K562 (cell line): ENCODE data around the gene HNRNPCL2. TPM values are rescaled to one million over a fixed set of nuclear protein-coding genes. Genes with fewer than 3 reads are reported as not detected.
"Not testable (repeated sequence)": the region's sequence is repeated elsewhere in the genome, so short reads cannot be mapped to it uniquely, and the experiment has no call there.

ENCODE experiments used
- ATAC-seq: fragments of 200-7000 bp; cut with Tn5 transposase; 3 replicates; pipeline ENCODE4 v1.9.1; 2020; ENCODE audit warnings: moderate library complexity
- BruUV-seq: library from RNA; stranded (reverse); fragments of 400-500 nt; replicated peaks from 2 replicates; lab custom pipeline; 2021; lab: Mats Ljungman, UMichigan
- CTCF ChIA-PET: fragments of 300-600 bp; formaldehyde crosslinking; extraction: SDS; loops from one replicate; lab custom pipeline; 2021; ENCODE audit warnings: low intra/inter-chr PET ratio; lab: Yijun Ruan, JAX
- POLR2A ChIA-PET: fragments of 300-600, 350-650 bp; sonication (Branson Sonifier 250); formaldehyde crosslinking; extraction: SDS; loops from one replicate; lab custom pipeline; 2021; ENCODE audit warnings: antibody characterized with exemption, inconsistent platforms; lab: Yijun Ruan, JAX
- DNase-seq, 4 experiments: peaks; one replicate each; pipeline versions ENCODE4 v3.0.0 to v3.0.0-alpha.2; 2011 to 2018; ENCODE audit warnings: low spot score in 3 of 4, mixed read lengths in 3 of 4; ENCODE audit errors: extremely low read depth in 1 of 4
- FAIRE-seq: peaks from 2 replicates; lab custom pipeline; 2011; peaks lifted over from hg19 to GRCh38; lab: Jason Lieb, UNC
- H2AFZ ChIP-seq: 2 replicates; pipeline ENCODE4 v1.6.0; 2011; ENCODE audit warnings: low read depth, low read length, control low read depth, inconsistent platforms
- H3K27ac ChIP-seq: fragments of 200-600 bp; 3 replicates; pipeline ENCODE4 v1.8.0; 2011; ENCODE audit warnings: low read depth, mild to moderate bottlenecking, control low read depth, inconsistent platforms, low read length, moderate library complexity, mixed read lengths; ENCODE audit errors: extremely low read depth
- H3K27me3 ChIP-seq, 2 experiments: fragments of 300-600 bp in 1 of 2; 2 replicates in 1 of 2; 3 replicates in 1 of 2; pipeline versions ENCODE4 v1.6.0 to v1.8.0; 2011; ENCODE audit warnings: inconsistent platforms in 2 of 2, low read length in 2 of 2, mild to moderate bottlenecking in 1 of 2, mixed read lengths in 1 of 2, moderate library complexity in 1 of 2; ENCODE audit not compliant: control insufficient read depth in 2 of 2, insufficient read depth in 2 of 2
- H3K36me3 ChIP-seq: fragments of 300-600 bp; 3 replicates; pipeline ENCODE4 v1.8.0; 2011; ENCODE audit warnings: mild to moderate bottlenecking, low read length, inconsistent platforms; ENCODE audit not compliant: control insufficient read depth, insufficient read depth
- H3K4me1 ChIP-seq, 2 experiments: fragments of 200-600 bp in 1 of 2; replicated peaks in 1 of 2; 2 replicates in 1 of 2; 3 replicates in 1 of 2; pipeline versions ENCODE4 v1.5.1 to v1.8.0; 2011; ENCODE audit warnings: inconsistent platforms in 2 of 2, low read length in 2 of 2, mild to moderate bottlenecking in 1 of 2, mixed read lengths in 1 of 2, moderate library complexity in 1 of 2; ENCODE audit not compliant: control insufficient read depth in 2 of 2, insufficient read depth in 2 of 2
- H3K4me2 ChIP-seq: 2 replicates; pipeline ENCODE4 v1.6.1; 2011; ENCODE audit warnings: low read length, control low read depth, inconsistent platforms, mixed read lengths; ENCODE audit not compliant: insufficient read depth
- H3K4me3 ChIP-seq: fragments of 200-600 bp; sonication (generic), shearing (Covaris generic); 2 replicates; pipeline ENCODE4 v1.5.1; 2016; ENCODE audit warnings: control low read depth, inconsistent platforms
- H3K79me2 ChIP-seq: fragments of 200-600 bp; 3 replicates; pipeline ENCODE4 v1.8.0; 2011; ENCODE audit warnings: low read length, inconsistent platforms; ENCODE audit not compliant: control insufficient read depth, insufficient read depth
- H3K9ac ChIP-seq, 2 experiments: 2 replicates each; pipeline versions ENCODE4 v1.6.0 to v1.6.1; 2011; ENCODE audit warnings: low read depth in 2 of 2, low read length in 2 of 2, control low read depth in 1 of 2, inconsistent platforms in 1 of 2, mild to moderate bottlenecking in 1 of 2, mixed read lengths in 1 of 2; ENCODE audit not compliant: insufficient read depth in 1 of 2
- H3K9me1 ChIP-seq: one replicate; pipeline ENCODE4 v1.6.0; 2011; ENCODE audit warnings: inconsistent platforms, mild to moderate bottlenecking, low read length, moderate library complexity; ENCODE audit not compliant: control insufficient read depth, insufficient read depth
- H3K9me3 ChIP-seq: replicated peaks from 2 replicates; pipeline ENCODE4 v1.5.1; 2011; ENCODE audit warnings: low read depth, low read length, inconsistent platforms; ENCODE audit not compliant: control insufficient read depth, insufficient read depth
- H4K20me1 ChIP-seq: replicated peaks from 2 replicates; pipeline ENCODE4 v1.6.1; 2011; ENCODE audit warnings: low read length, inconsistent platforms, mixed read lengths; ENCODE audit not compliant: control insufficient read depth, insufficient read depth
- WGBS: fragments of 100-300 bp; shearing (Covaris generic); methylation state at CpG from one replicate; pipeline ENCODE4 v1.1.6; 2016; ENCODE audit warnings: low coverage, mixed read lengths; ENCODE audit not compliant: insufficient coverage; ENCODE audit errors: missing lambda C conversion rate; 5-methylcytosine and 5-hydroxymethylcytosine counted together
- in situ Hi-C: fragments of 300-500 bp; cut with MboI; formaldehyde crosslinking; loops from 4 replicates; pipeline ENCODE4 v1.15.0; 2018; ENCODE audit warnings: inconsistent platforms, mixed read lengths
- intact Hi-C: fragments of 100-400 bp; cut with micrococcal nuclease; formaldehyde crosslinking; loops from 2 replicates; pipeline ENCODE4 v1.14.2; 2022
- polyA plus RNA-seq, 8 experiments: library from polyadenylated mRNA; depleted of rRNA in 4 of 8; stranded (reverse) in 5 of 8; unstranded in 3 of 8; fragments of >200 nt; fragmentation: Nextera tagmentation in 2 of 8; fragmentation: Illumina TruSeq in 1 of 8; extraction: Ambion mirVana in 2 of 8; extraction: Trizol in 1 of 8; gene quantifications; 2 replicates each; pipeline versions ENCODE4 v1.2.1 to v1.2.3, GENCODE V29; 2011 to 2014; ENCODE audit warnings: inconsistent platforms in 1 of 8, missing spikeins in 1 of 8
- total RNA-seq, 7 experiments: library from RNA; depleted of rRNA in 6 of 7; stranded (reverse); fragments of >200 nt in 6 of 7; fragmentation: Illumina TruSeq in 2 of 7; extraction: Trizol in 2 of 7; gene quantifications; 2 replicates each; pipeline versions ENCODE4 v1.2.1 to v1.2.3, GENCODE V29; 2011 to 2021; ENCODE audit warnings: low replicate concordance in 1 of 7

HNRNPCL2 gene
- total and polyA plus RNA-seq, 9 of the 15 experiments (the other 6 are each of a cell fraction or from before 2014, with no cell fraction given) = not detected

GRCh38 chr1:13070474-13070873, 46.2 kb downstream of the HNRNPCL2 start, which contains the start of gene PRAMEF25:
PRAMEF25 (plus strand) TSS chr1:13070774; CDS start chr1:13073694, 2,920 bp downstream.
- H3K79me2 ChIP-seq, H3K27ac ChIP-seq, DNase-seq, H3K27me3 ChIP-seq, H3K9me1 ChIP-seq, POLR2A ChIA-PET, H2AFZ ChIP-seq, BruUV-seq, ATAC-seq, intact Hi-C loops, H4K20me1 ChIP-seq, H3K4me1 ChIP-seq, CTCF ChIA-PET, FAIRE-seq, H3K9me3 ChIP-seq, H3K9ac ChIP-seq, H3K4me3 ChIP-seq, H3K36me3 ChIP-seq, H3K4me2 ChIP-seq: not testable (repeated sequence)
- in situ Hi-C loops = loop anchor here (10.0 kb wide), 1 partner anchor 84 kb away; the partner anchor contains the start of gene PRAMEF26
- WGBS = no CpG with 5 or more reads among the region's 4 CpGs

Other genes starting within 250 kb of the HNRNPCL2 start
Only the 7 nearest of the 17 such genes appear.
- gene PRAMEF27, start 60.3 kb downstream of the HNRNPCL2 start, total RNA-seq (2014; rRNA removed) = not detected in 2 replicates
- not detected in 2 replicates for gene PRAMEF27, start 60.3 kb downstream of the HNRNPCL2 start, total RNA-seq (2014; rRNA removed; fragmentation: Illumina TruSeq; extraction: Trizol)
- gene PRAMEF27, start 60.3 kb downstream of the HNRNPCL2 start, total RNA-seq (2015; rRNA removed; fragmentation: Illumina TruSeq; extraction: Trizol) = not detected in 2 replicates
- gene PRAMEF27, start 60.3 kb downstream of the HNRNPCL2 start, total RNA-seq (2021) = not detected in 2 replicates
- gene PRAMEF27, start 60.3 kb downstream of the HNRNPCL2 start, polyA plus RNA-seq (2011; rRNA removed) = not detected in 2 replicates
- gene PRAMEF27, start 60.3 kb downstream of the HNRNPCL2 start, polyA plus RNA-seq (2014; fragmentation: Illumina TruSeq; extraction: Trizol) = not detected in 2 replicates
- gene PRAMEF27, start 60.3 kb downstream of the HNRNPCL2 start, polyA plus RNA-seq (2014; fragmentation: Nextera tagmentation; extraction: Ambion mirVana) = not detected
- gene PRAMEF27, start 60.3 kb downstream of the HNRNPCL2 start, polyA plus RNA-seq (2014; rRNA removed) = not detected in 2 replicates
- gene HNRNPCL3, start 56.1 kb downstream of the HNRNPCL2 start, total RNA-seq (2014; rRNA removed) = not detected in 2 replicates
- gene HNRNPCL3, start 56.1 kb downstream of the HNRNPCL2 start, total RNA-seq (2014; rRNA removed; fragmentation: Illumina TruSeq; extraction: Trizol) = not detected in 2 replicates
- gene HNRNPCL3, start 56.1 kb downstream of the HNRNPCL2 start, total RNA-seq (2015; rRNA removed; fragmentation: Illumina TruSeq; extraction: Trizol) = not detected in 2 replicates
- not detected in 2 replicates for gene HNRNPCL3, start 56.1 kb downstream of the HNRNPCL2 start, total RNA-seq (2021)
- gene HNRNPCL3, start 56.1 kb downstream of the HNRNPCL2 start, polyA plus RNA-seq (2011; rRNA removed) = not detected in 2 replicates
- not detected in 2 replicates for gene HNRNPCL3, start 56.1 kb downstream of the HNRNPCL2 start, polyA plus RNA-seq (2014; fragmentation: Illumina TruSeq; extraction: Trizol)
- gene HNRNPCL3, start 56.1 kb downstream of the HNRNPCL2 start, polyA plus RNA-seq (2014; fragmentation: Nextera tagmentation; extraction: Ambion mirVana) = not detected
- gene HNRNPCL3, start 56.1 kb downstream of the HNRNPCL2 start, polyA plus RNA-seq (2014; rRNA removed) = not detected in 2 replicates
- not detected in 2 replicates for gene PRAMEF25, start 46.1 kb downstream of the HNRNPCL2 start, total RNA-seq (2014; rRNA removed)
- not detected in 2 replicates for gene PRAMEF25, start 46.1 kb downstream of the HNRNPCL2 start, total RNA-seq (2014; rRNA removed; fragmentation: Illumina TruSeq; extraction: Trizol)
- gene PRAMEF25, start 46.1 kb downstream of the HNRNPCL2 start, total RNA-seq (2015; rRNA removed; fragmentation: Illumina TruSeq; extraction: Trizol) = not detected in 2 replicates
- gene PRAMEF25, start 46.1 kb downstream of the HNRNPCL2 start, total RNA-seq (2021) = not detected in 2 replicates
- gene PRAMEF25, start 46.1 kb downstream of the HNRNPCL2 start, polyA plus RNA-seq (2011; rRNA removed) = not detected in 2 replicates
- gene PRAMEF25, start 46.1 kb downstream of the HNRNPCL2 start, polyA plus RNA-seq (2014; fragmentation: Illumina TruSeq; extraction: Trizol) = not detected in 2 replicates
- not detected for gene PRAMEF25, start 46.1 kb downstream of the HNRNPCL2 start, polyA plus RNA-seq (2014; fragmentation: Nextera tagmentation; extraction: Ambion mirVana)
- gene PRAMEF25, start 46.1 kb downstream of the HNRNPCL2 start, polyA plus RNA-seq (2014; rRNA removed) = not detected in 2 replicates
- not detected in 2 replicates for gene PRAMEF26, start 39.2 kb upstream of the HNRNPCL2 start, total RNA-seq (2014; rRNA removed)
- gene PRAMEF26, start 39.2 kb upstream of the HNRNPCL2 start, total RNA-seq (2014; rRNA removed; fragmentation: Illumina TruSeq; extraction: Trizol) = not detected in 2 replicates
- gene PRAMEF26, start 39.2 kb upstream of the HNRNPCL2 start, total RNA-seq (2015; rRNA removed; fragmentation: Illumina TruSeq; extraction: Trizol) = not detected in 2 replicates
- gene PRAMEF26, start 39.2 kb upstream of the HNRNPCL2 start, total RNA-seq (2021) = not detected in 2 replicates
- not detected in 2 replicates for gene PRAMEF26, start 39.2 kb upstream of the HNRNPCL2 start, polyA plus RNA-seq (2011; rRNA removed)
- not detected in 2 replicates for gene PRAMEF26, start 39.2 kb upstream of the HNRNPCL2 start, polyA plus RNA-seq (2014; fragmentation: Illumina TruSeq; extraction: Trizol)
- gene PRAMEF26, start 39.2 kb upstream of the HNRNPCL2 start, polyA plus RNA-seq (2014; fragmentation: Nextera tagmentation; extraction: Ambion mirVana) = not detected
- not detected in 2 replicates for gene PRAMEF26, start 39.2 kb upstream of the HNRNPCL2 start, polyA plus RNA-seq (2014; rRNA removed)
- gene HNRNPCL4, start 48.8 kb upstream of the HNRNPCL2 start, total RNA-seq (2014; rRNA removed) = not detected in 2 replicates
- not detected in 2 replicates for gene HNRNPCL4, start 48.8 kb upstream of the HNRNPCL2 start, total RNA-seq (2014; rRNA removed; fragmentation: Illumina TruSeq; extraction: Trizol)
- gene HNRNPCL4, start 48.8 kb upstream of the HNRNPCL2 start, total RNA-seq (2015; rRNA removed; fragmentation: Illumina TruSeq; extraction: Trizol) = not detected in 2 replicates
- not detected in 2 replicates for gene HNRNPCL4, start 48.8 kb upstream of the HNRNPCL2 start, total RNA-seq (2021)
- not detected in 2 replicates for gene HNRNPCL4, start 48.8 kb upstream of the HNRNPCL2 start, polyA plus RNA-seq (2011; rRNA removed)
- gene HNRNPCL4, start 48.8 kb upstream of the HNRNPCL2 start, polyA plus RNA-seq (2014; fragmentation: Illumina TruSeq; extraction: Trizol) = not detected in 2 replicates
- gene HNRNPCL4, start 48.8 kb upstream of the HNRNPCL2 start, polyA plus RNA-seq (2014; fragmentation: Nextera tagmentation; extraction: Ambion mirVana) = not detected
- gene HNRNPCL4, start 48.8 kb upstream of the HNRNPCL2 start, polyA plus RNA-seq (2014; rRNA removed) = not detected in 2 replicates
- gene PRAMEF9, start 55.0 kb upstream of the HNRNPCL2 start, total RNA-seq (2014; rRNA removed) = not detected in 2 replicates
- not detected in 2 replicates for gene PRAMEF9, start 55.0 kb upstream of the HNRNPCL2 start, total RNA-seq (2014; rRNA removed; fragmentation: Illumina TruSeq; extraction: Trizol)
- not detected in 2 replicates for gene PRAMEF9, start 55.0 kb upstream of the HNRNPCL2 start, total RNA-seq (2015; rRNA removed; fragmentation: Illumina TruSeq; extraction: Trizol)
- gene PRAMEF9, start 55.0 kb upstream of the HNRNPCL2 start, total RNA-seq (2021) = not detected in 2 replicates
- gene PRAMEF9, start 55.0 kb upstream of the HNRNPCL2 start, polyA plus RNA-seq (2011; rRNA removed) = not detected in 2 replicates
- gene PRAMEF9, start 55.0 kb upstream of the HNRNPCL2 start, polyA plus RNA-seq (2014; fragmentation: Illumina TruSeq; extraction: Trizol) = not detected in 2 replicates
- not detected for gene PRAMEF9, start 55.0 kb upstream of the HNRNPCL2 start, polyA plus RNA-seq (2014; fragmentation: Nextera tagmentation; extraction: Ambion mirVana)
- not detected in 2 replicates for gene PRAMEF9, start 55.0 kb upstream of the HNRNPCL2 start, polyA plus RNA-seq (2014; rRNA removed)
- not detected in 2 replicates for gene PRAMEF13, start 84.6 kb upstream of the HNRNPCL2 start, total RNA-seq (2014; rRNA removed)
- not detected in 2 replicates for gene PRAMEF13, start 84.6 kb upstream of the HNRNPCL2 start, total RNA-seq (2014; rRNA removed; fragmentation: Illumina TruSeq; extraction: Trizol)
- not detected in 2 replicates for gene PRAMEF13, start 84.6 kb upstream of the HNRNPCL2 start, total RNA-seq (2015; rRNA removed; fragmentation: Illumina TruSeq; extraction: Trizol)
- gene PRAMEF13, start 84.6 kb upstream of the HNRNPCL2 start, total RNA-seq (2021) = not detected in 2 replicates
- not detected in 2 replicates for gene PRAMEF13, start 84.6 kb upstream of the HNRNPCL2 start, polyA plus RNA-seq (2011; rRNA removed)
- not detected in 2 replicates for gene PRAMEF13, start 84.6 kb upstream of the HNRNPCL2 start, polyA plus RNA-seq (2014; fragmentation: Illumina TruSeq; extraction: Trizol)
- not detected for gene PRAMEF13, start 84.6 kb upstream of the HNRNPCL2 start, polyA plus RNA-seq (2014; fragmentation: Nextera tagmentation; extraction: Ambion mirVana)
- not detected in 2 replicates for gene PRAMEF13, start 84.6 kb upstream of the HNRNPCL2 start, polyA plus RNA-seq (2014; rRNA removed)